ENCODE results near the gene GYS2. TPM values are rescaled to one million over a fixed set of nuclear protein-coding genes. Genes with fewer than 3 reads are reported as not detected.

GYS2 gene
- total and polyA plus RNA-seq, 9 of the 15 experiments (the other 6 are each of a cell fraction or from before 2014, with no cell fraction given): not detected

DNA sequence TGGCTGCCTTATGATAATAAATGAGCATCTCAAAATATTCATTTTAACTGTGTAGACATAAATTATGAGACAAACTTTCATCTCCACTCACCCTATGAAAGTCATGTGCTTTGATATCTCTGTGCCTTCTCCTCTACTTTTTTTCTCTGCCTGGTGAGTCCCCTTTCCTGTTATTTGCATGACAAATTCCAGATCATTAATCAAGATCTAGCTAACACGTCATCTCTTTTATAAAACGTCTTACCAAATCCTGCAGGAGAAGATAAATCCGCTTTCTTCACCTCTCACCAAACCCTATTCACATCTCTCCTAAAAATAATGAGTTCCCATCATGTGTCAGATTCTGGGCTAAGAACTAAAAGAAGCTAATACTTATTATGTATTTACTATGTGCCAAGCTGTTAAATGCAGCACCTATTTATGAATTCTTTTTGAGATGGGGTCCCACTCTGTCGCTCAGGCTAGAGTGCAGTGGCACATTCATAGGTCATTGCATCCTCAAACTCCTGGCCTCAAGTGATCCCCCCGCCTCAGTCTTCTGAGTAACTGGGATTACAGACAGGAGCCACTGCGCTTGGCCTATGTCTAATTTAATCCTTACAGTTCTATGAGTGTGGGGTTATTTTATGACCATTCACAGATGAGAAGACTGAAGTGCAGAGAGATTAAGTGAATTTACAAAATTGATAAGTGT lies 51.9 kb downstream of the GYS2 start (continued):
- TF ChIP-seq, protein P1, sequence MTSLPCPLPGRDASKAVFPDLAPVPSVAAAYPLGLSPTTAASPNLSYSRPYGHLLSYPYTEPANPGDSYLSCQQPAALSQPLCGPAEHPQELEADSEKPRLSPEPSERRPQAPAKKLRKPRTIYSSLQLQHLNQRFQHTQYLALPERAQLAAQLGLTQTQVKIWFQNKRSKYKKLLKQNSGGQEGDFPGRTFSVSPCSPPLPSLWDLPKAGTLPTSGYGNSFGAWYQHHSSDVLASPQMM (CRISPR knock-in tag; IDR thresholded peaks at IDR 0.05): no peak
- TF ChIP-seq, protein P2, sequence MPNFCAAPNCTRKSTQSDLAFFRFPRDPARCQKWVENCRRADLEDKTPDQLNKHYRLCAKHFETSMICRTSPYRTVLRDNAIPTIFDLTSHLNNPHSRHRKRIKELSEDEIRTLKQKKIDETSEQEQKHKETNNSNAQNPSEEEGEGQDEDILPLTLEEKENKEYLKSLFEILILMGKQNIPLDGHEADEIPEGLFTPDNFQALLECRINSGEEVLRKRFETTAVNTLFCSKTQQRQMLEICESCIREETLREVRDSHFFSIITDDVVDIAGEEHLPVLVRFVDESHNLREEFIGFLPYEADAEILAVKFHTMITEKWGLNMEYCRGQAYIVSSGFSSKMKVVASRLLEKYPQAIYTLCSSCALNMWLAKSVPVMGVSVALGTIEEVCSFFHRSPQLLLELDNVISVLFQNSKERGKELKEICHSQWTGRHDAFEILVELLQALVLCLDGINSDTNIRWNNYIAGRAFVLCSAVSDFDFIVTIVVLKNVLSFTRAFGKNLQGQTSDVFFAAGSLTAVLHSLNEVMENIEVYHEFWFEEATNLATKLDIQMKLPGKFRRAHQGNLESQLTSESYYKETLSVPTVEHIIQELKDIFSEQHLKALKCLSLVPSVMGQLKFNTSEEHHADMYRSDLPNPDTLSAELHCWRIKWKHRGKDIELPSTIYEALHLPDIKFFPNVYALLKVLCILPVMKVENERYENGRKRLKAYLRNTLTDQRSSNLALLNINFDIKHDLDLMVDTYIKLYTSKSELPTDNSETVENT (CRISPR knock-in tag; IDR thresholded peaks at IDR 0.05): no peak
- TF ChIP-seq MXI1 (IDR thresholded peaks at IDR 0.05; ENCODE audit: low read depth, low read length) (no peak), MAFK (IDR thresholded peaks at IDR 0.05; ENCODE audit: low read length) (no peak), ZBED1 (IDR thresholded peaks at IDR 0.05) (no peak), HMG20B (CRISPR knock-in tag; IDR thresholded peaks at IDR 0.05) (no peak), NFIX (CRISPR knock-in tag; IDR thresholded peaks at IDR 0.05; ENCODE audit: low read depth) (no peak)

DNA sequence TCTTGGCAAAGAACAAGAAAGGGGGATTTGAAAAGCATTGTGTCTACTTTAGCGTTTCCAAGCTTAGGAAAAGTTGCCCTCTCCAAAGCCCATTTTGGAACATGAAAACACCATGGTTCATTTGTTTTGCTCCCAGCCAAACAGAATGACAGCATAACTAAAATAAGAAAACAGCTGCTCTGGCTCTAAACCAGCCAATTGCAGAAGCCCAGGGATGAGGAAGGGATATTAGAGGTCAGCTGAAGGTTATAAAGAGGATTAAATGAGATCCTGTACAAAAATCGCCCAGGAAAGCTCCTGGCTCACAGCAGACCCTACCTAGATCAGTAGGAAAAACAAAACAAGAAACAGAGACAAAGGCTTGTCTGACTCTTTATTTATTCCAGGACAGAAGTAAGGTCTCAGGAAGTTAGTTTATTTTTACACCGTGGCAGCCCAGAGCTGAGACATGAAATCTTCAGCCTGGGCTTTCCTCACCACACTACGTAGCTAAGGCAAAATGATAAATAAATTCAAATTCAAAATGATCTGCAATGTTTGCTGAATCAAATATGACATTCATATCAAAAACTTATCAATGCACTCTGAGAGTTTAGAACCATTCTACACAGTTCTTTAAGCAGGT lies 52.7 kb downstream of the GYS2 start:
- no peak for DNase-seq (ENCODE audit: extremely low read depth in 1 of 4, low spot score in 3 of 4)
- no peaks in the 10 kb centered on the region for H4K20me1 ChIP-seq (replicated peaks; ENCODE audit: control insufficient read depth, insufficient read depth, low read length)
- POLR2A ChIA-PET: no interaction called here
- no peaks in the 10 kb centered on the region for H3K9me1 ChIP-seq (ENCODE audit: control insufficient read depth, insufficient read depth, low read length)
- no peak overlapping the region for H3K27ac ChIP-seq (ENCODE audit: extremely low read depth, low read depth, low read length)
- no peaks in the 10 kb centered on the region for H3K9me3 ChIP-seq (replicated peaks; ENCODE audit: control insufficient read depth, insufficient read depth, low read depth, low read length)
- intact Hi-C loops (cut with micrococcal nuclease): no loop called here
- H2AFZ ChIP-seq (ENCODE audit: low read depth, low read length): no peak overlapping the region
- FAIRE-seq: no peak
- no peaks in the 10 kb centered on the region for H3K27me3 ChIP-seq (ENCODE audit: control insufficient read depth in 2 of 2, insufficient read depth in 2 of 2, low read length in 2 of 2)
- H3K4me3 ChIP-seq: no peak overlapping the region
- BruUV-seq (replicated peaks): no TSS peak
- H3K4me2 ChIP-seq (ENCODE audit: insufficient read depth, low read length): no peak overlapping the region
- no peak for ATAC-seq
- H3K9ac ChIP-seq (ENCODE audit: insufficient read depth in 1 of 2, low read depth in 2 of 2, low read length in 2 of 2): no peak overlapping the region
- WGBS (ENCODE audit: insufficient coverage, low coverage, missing lambda C conversion rate): 0% methylated on average over 4 of the region's 4 CpGs
- in situ Hi-C loops (cut with MboI): no loop called here
- no peaks in the 10 kb centered on the region for H3K4me1 ChIP-seq (replicated peaks in 1 of 2; ENCODE audit: control insufficient read depth in 2 of 2, insufficient read depth in 2 of 2, low read length in 2 of 2)
- no peaks in the 10 kb centered on the region for H3K79me2 ChIP-seq (ENCODE audit: control insufficient read depth, insufficient read depth, low read length)
- CTCF ChIA-PET (ENCODE audit: low intra/inter-chr PET ratio): no interaction called here
- no peaks in the 10 kb centered on the region for H3K36me3 ChIP-seq (ENCODE audit: control insufficient read depth, insufficient read depth, low read length)
- TF ChIP-seq OTX1 (CRISPR knock-in tag; IDR thresholded peaks at IDR 0.05): no peak

Data from K562 (cell line).